A549 treated with dexamethasone at 1 μM for 4 hours (cell line): Measurements from ENCODE around the gene DCLRE1C. TPM values are rescaled to one million over a fixed set of nuclear protein-coding genes. Genes with fewer than 3 reads are reported as not detected.

Experiments used
- total RNA-seq: library from RNA; stranded (reverse); fragments of 200-300 nt; extraction: Qiagen RNA extraction; gene quantifications from 5 replicates; pipeline ENCODE4 v1.2.3, GENCODE V29; 2022

The DCLRE1C gene
- 4.6 to 7.4 TPM (median 6.5 TPM) in 5 replicates for total RNA-seq

GRCh38 chr10:14954001-14954770 lies at the start of gene DCLRE1C:
Gene DCLRE1C, minus strand, starts transcription at chr10:14954096. Its CDS starts 86 bp downstream, at chr10:14954010.

GRCh38 chr10:14959221-14960057 lies 5.5 kb upstream of the DCLRE1C start, which contains the start of gene MEIG1:
Gene MEIG1, plus strand, starts transcription at chr10:14959388. Its CDS starts 7,081 bp downstream, at chr10:14966469.

GRCh38 chr10:14878266-14879123 lies 75.4 kb downstream of the DCLRE1C start, which contains the start of gene SUV39H2:
Gene SUV39H2, plus strand, starts transcription at chr10:14878866. Its CDS starts 23 bp downstream, at chr10:14878889.

Other genes starting within 250 kb of the DCLRE1C start
- 100 to 136 TPM (median 120 TPM) in 5 replicates for gene FAM107B, start 179.2 kb downstream of the DCLRE1C start, total RNA-seq
- gene CDNF, start 116.1 kb downstream of the DCLRE1C start, total RNA-seq, result 0.86 to 2.1 TPM (median 1.3 TPM) in 5 replicates
- gene HSPA14, start 115.8 kb downstream of the DCLRE1C start, total RNA-seq, result 39.5 to 43.0 TPM (median 42.3 TPM) in 5 replicates
- 10.8 to 11.9 TPM (median 10.9 TPM) in 5 replicates for gene MSANTD7, start 115.8 kb downstream of the DCLRE1C start, total RNA-seq
- gene SUV39H2, start 75.2 kb downstream of the DCLRE1C start, total RNA-seq, result 18.3 to 23.1 TPM (median 20.3 TPM) in 5 replicates
- gene MEIG1, start 5.3 kb upstream of the DCLRE1C start, total RNA-seq, result 0.41 to 1.2 TPM (median 0.77 TPM) in 5 replicates
- gene OLAH, start 89.8 kb upstream of the DCLRE1C start, total RNA-seq, result 0.90 to 1.1 TPM (median 1.0 TPM) in 5 replicates
- gene ACBD7, start 134.7 kb upstream of the DCLRE1C start, total RNA-seq, result 1.2 to 1.5 TPM (median 1.4 TPM) in 5 replicates
- 33.7 to 36.6 TPM (median 34.6 TPM) in 5 replicates for gene RPP38, start 143.3 kb upstream of the DCLRE1C start, total RNA-seq
- 19.5 to 23.5 TPM (median 21.8 TPM) in 5 replicates for gene NMT2, start 214.6 kb upstream of the DCLRE1C start, total RNA-seq